Suprapubic skin (tissue), 4 donors: Measurements from ENCODE around the gene NOL11. TPM values are rescaled to one million over a fixed set of nuclear protein-coding genes. Genes with fewer than 3 reads are reported as not detected.
A peak's percentile ranks its signal among the peaks of the same experiment; 100 is the strongest.

Experiments
- DNase-seq, 2 donors: peaks; one replicate each; pipeline ENCODE4 v3.0.0-alpha.2; 2019; ENCODE audit warnings: low spot score in 2 of 2
- H3K27ac ChIP-seq: fragments of 200-600 bp; sonication (generic); one replicate; pipeline ENCODE4 v1.5.1; 2019
- H3K27me3 ChIP-seq: fragments of 200-600 bp; sonication (generic); one replicate; pipeline ENCODE4 v1.5.1; 2019
- H3K36me3 ChIP-seq: fragments of 200-600 bp; sonication (generic); one replicate; pipeline ENCODE4 v1.5.1; 2019
- H3K4me1 ChIP-seq: fragments of 200-600 bp; sonication (generic); one replicate; pipeline ENCODE4 v1.5.1; 2019
- H3K4me3 ChIP-seq: fragments of 200-600 bp; sonication (generic); one replicate; pipeline ENCODE4 v1.5.1; 2019; ENCODE audit warnings: mild to moderate bottlenecking
- H3K9me3 ChIP-seq: fragments of 200-600 bp; sonication (generic); one replicate; pipeline ENCODE4 v1.5.1; 2019
- CTCF ChIP-seq, 2 donors: fragments of 200-600 bp in 1 of 2; fragments of 450-650 bp in 1 of 2; sonication (generic) in 1 of 2; IDR thresholded peaks; one replicate each; pipeline ENCODE4 v1.5.1; 2016 to 2019; ENCODE audit warnings: antibody characterized with exemption in 2 of 2, mild to moderate bottlenecking in 1 of 2, moderate library complexity in 1 of 2
- EP300 ChIP-seq: sonication (generic); formaldehyde crosslinking; IDR thresholded peaks from one replicate; pipeline ENCODE4 v1.6.1; 2017; ENCODE audit warnings: antibody characterized with exemption
- POLR2A ChIP-seq, 2 donors: fragments of 450-650 bp; IDR thresholded peaks; one replicate each; pipeline ENCODE4 v1.6.1; 2017; ENCODE audit warnings: antibody characterized with exemption in 2 of 2, mild to moderate bottlenecking in 2 of 2, moderate library complexity in 2 of 2
- POLR2AphosphoS5 ChIP-seq, 3 donors: sonication (generic); formaldehyde crosslinking; IDR thresholded peaks; one replicate each; pipeline ENCODE4 v1.6.1; 2017; ENCODE audit warnings: antibody characterized with exemption in 3 of 3
- WGBS: methylation state at CpG from one replicate; pipeline ENCODE4 v1.1.5; 2018; 5-methylcytosine and 5-hydroxymethylcytosine counted together
- total RNA-seq, 4 donors: library from RNA; depleted of rRNA; stranded (reverse); fragments of >200 nt; gene quantifications; one replicate each; pipeline ENCODE4 v1.1.0, GENCODE V29; 2016

The NOL11 gene
- total RNA-seq, result 10 to 100 TPM; 25.0 to 43.6 (median 29.6) TPM

GRCh38 chr17:67717624-67718324 is at the start of gene NOL11:
Gene NOL11 (plus strand): TSS chr17:67717936. CDS start chr17:67717948, 12 bp downstream.
- H3K4me1 ChIP-seq, result peaks cover 23% of the 10 kb centered on the region
- H3K9me3 ChIP-seq, result no peaks in the 10 kb centered on the region
- TF ChIP-seq CTCF (IDR thresholded peaks at IDR 0.05) (peak; percentile 89 to 98), EP300 (no peak), POLR2A (IDR thresholded peaks at IDR 0.05) (peak; percentile 44 to 74), POLR2AphosphoS5 (IDR thresholded peaks at IDR 0.05) (peak; percentile 46 to 92 (median 87))
- peak within 1 kb of the TSS; percentile 98 for H3K4me3 ChIP-seq
- under 1% methylated on average over 45 of the region's 49 CpGs for WGBS
- H3K27ac ChIP-seq, result peak within 1 kb of the TSS; percentile 98
- H3K36me3 ChIP-seq, result peaks cover 23% of the 10 kb centered on the region
- DNase-seq, result peak; percentile 99
- no peaks in the 10 kb centered on the region for H3K27me3 ChIP-seq

GRCh38 chr17:67671493-67671892 is 46.2 kb upstream of the NOL11 start:
- Histone ChIP-seq H3K36me3 (no peaks in the 10 kb centered on the region), H3K27me3 (no peaks in the 10 kb centered on the region), H3K27ac (peak overlapping the region; percentile 19), H3K4me3 (no peak overlapping the region), H3K9me3 (no peaks in the 10 kb centered on the region), H3K4me1 (peaks cover 4% of the 10 kb centered on the region)
- 30% methylated on average over 3 of the region's 3 CpGs for WGBS
- no peak for DNase-seq
- TF ChIP-seq EP300, result no peak
- TF ChIP-seq CTCF (IDR thresholded peaks at IDR 0.05), result no peak
- no peak for TF ChIP-seq POLR2AphosphoS5 (IDR thresholded peaks at IDR 0.05)
- no peak for TF ChIP-seq POLR2A (IDR thresholded peaks at IDR 0.05)

GRCh38 chr17:67672592-67673335 is 45.0 kb upstream of the NOL11 start:
- Histone ChIP-seq H3K36me3 (no peaks in the 10 kb centered on the region), H3K27me3 (no peaks in the 10 kb centered on the region), H3K9me3 (no peaks in the 10 kb centered on the region), H3K27ac (no peak overlapping the region), H3K4me1 (peaks cover 4% of the 10 kb centered on the region), H3K4me3 (no peak overlapping the region)
- WGBS, result 55% methylated on average over 10 of the region's 10 CpGs
- TF ChIP-seq CTCF (IDR thresholded peaks at IDR 0.05) (no peak), POLR2A (IDR thresholded peaks at IDR 0.05) (no peak), POLR2AphosphoS5 (IDR thresholded peaks at IDR 0.05) (no peak), EP300 (no peak)
- DNase-seq, result no peak

GRCh38 chr17:67675481-67675880 is 42.3 kb upstream of the NOL11 start:
- Histone ChIP-seq H3K27me3 (no peaks in the 10 kb centered on the region), H3K4me1 (peaks cover 4% of the 10 kb centered on the region), H3K4me3 (no peak overlapping the region), H3K9me3 (no peaks in the 10 kb centered on the region), H3K36me3 (no peaks in the 10 kb centered on the region), H3K27ac (no peak overlapping the region)
- DNase-seq, result no peak
- no peak for TF ChIP-seq POLR2AphosphoS5 (IDR thresholded peaks at IDR 0.05)
- no peak for TF ChIP-seq POLR2A (IDR thresholded peaks at IDR 0.05)
- no peak for TF ChIP-seq EP300
- no peak for TF ChIP-seq CTCF (IDR thresholded peaks at IDR 0.05)
- WGBS, result 72% methylated on average over 4 of the region's 4 CpGs

GRCh38 chr17:67676305-67676704 is 41.4 kb upstream of the NOL11 start:
- DNase-seq, result no peak
- no peak overlapping the region for H3K27ac ChIP-seq
- peaks cover 2% of the 10 kb centered on the region for H3K4me1 ChIP-seq
- H3K9me3 ChIP-seq, result no peaks in the 10 kb centered on the region
- 50% methylated on average over 4 of the region's 4 CpGs for WGBS
- no peak overlapping the region for H3K4me3 ChIP-seq
- no peaks in the 10 kb centered on the region for H3K27me3 ChIP-seq
- no peaks in the 10 kb centered on the region for H3K36me3 ChIP-seq
- no peak for TF ChIP-seq EP300
- no peak for TF ChIP-seq POLR2AphosphoS5 (IDR thresholded peaks at IDR 0.05)
- TF ChIP-seq POLR2A (IDR thresholded peaks at IDR 0.05), result no peak
- TF ChIP-seq CTCF (IDR thresholded peaks at IDR 0.05), result no peak
